ENCODE data around the gene FBN3. TPM values are rescaled to one million over a fixed set of nuclear protein-coding genes. Genes with fewer than 3 reads are reported as not detected.

Gene FBN3
- total RNA-seq, 2 donors from 2014 or later, result not detected

Other genes starting within 250 kb of the FBN3 start
- gene MAP2K7, start 245.7 kb downstream of the FBN3 start, total RNA-seq, result 10 to 100 TPM; 45.2 to 47.1 TPM
- 1 to 10 TPM; 4.7 to 5.6 TPM for gene TGFBR3L, start 234.8 kb downstream of the FBN3 start, total RNA-seq
- 10 to 100 TPM; 25.4 to 48.6 TPM for gene SNAPC2, start 229.3 kb downstream of the FBN3 start, total RNA-seq
- gene CTXN1, start 223.5 kb downstream of the FBN3 start, total RNA-seq, result under 1 TPM in 1 of 2 donors, not detected in 1; 0.33 TPM
- gene TIMM44, start 205.9 kb downstream of the FBN3 start, total RNA-seq, result 100 to 1,000 TPM in 1 of 2 donors, 10 to 100 TPM in 1; 76.0 to 126 TPM
- gene ELAVL1, start 144.0 kb downstream of the FBN3 start, total RNA-seq, result 100 to 1,000 TPM; 124 to 137 TPM
- under 1 TPM in 1 of 2 donors, not detected in 1; 0.71 TPM for gene CCL25, start 96.8 kb downstream of the FBN3 start, total RNA-seq
- 10 to 100 TPM; 36.8 to 55.8 TPM for gene CERS4, start 59.8 kb upstream of the FBN3 start, total RNA-seq
- 100 to 1,000 TPM in 1 of 2 donors, 10 to 100 TPM in 1; 45.2 to 110 TPM for gene CD320, start 158.8 kb upstream of the FBN3 start, total RNA-seq
- gene NDUFA7, start 171.8 kb upstream of the FBN3 start, total RNA-seq, result 10 to 100 TPM; 31.2 to 42.2 TPM
- 1,000 to 10,000 TPM; 1,268 to 1,635 TPM for gene RPS28, start 171.9 kb upstream of the FBN3 start, total RNA-seq
- gene KANK3, start 193.7 kb upstream of the FBN3 start, total RNA-seq, result 1 to 10 TPM; 1.5 to 4.4 TPM
- 1 to 10 TPM in 1 of 2 donors, not detected in 1; 1.8 TPM for gene ANGPTL4, start 214.6 kb upstream of the FBN3 start, total RNA-seq
- gene RAB11B, start 240.8 kb upstream of the FBN3 start, total RNA-seq, result 100 to 1,000 TPM; 102 to 105 TPM